Stimulated activated CD8-positive, alpha-beta memory T cell treated with anti-CD3 and anti-CD28 coated beads, Interleukin-12 subunit alpha, Interleukin-12 subunit beta, amount 100 ng/mL, for 24 hours (primary cell): ENCODE measurements around the gene MMEL1.

ENCODE experiments used
- DNase-seq: peaks from one replicate; pipeline ENCODE4 v3.0.0-alpha.2; 2020; ENCODE audit errors: extremely low read depth

MMEL1 gene

DNA sequence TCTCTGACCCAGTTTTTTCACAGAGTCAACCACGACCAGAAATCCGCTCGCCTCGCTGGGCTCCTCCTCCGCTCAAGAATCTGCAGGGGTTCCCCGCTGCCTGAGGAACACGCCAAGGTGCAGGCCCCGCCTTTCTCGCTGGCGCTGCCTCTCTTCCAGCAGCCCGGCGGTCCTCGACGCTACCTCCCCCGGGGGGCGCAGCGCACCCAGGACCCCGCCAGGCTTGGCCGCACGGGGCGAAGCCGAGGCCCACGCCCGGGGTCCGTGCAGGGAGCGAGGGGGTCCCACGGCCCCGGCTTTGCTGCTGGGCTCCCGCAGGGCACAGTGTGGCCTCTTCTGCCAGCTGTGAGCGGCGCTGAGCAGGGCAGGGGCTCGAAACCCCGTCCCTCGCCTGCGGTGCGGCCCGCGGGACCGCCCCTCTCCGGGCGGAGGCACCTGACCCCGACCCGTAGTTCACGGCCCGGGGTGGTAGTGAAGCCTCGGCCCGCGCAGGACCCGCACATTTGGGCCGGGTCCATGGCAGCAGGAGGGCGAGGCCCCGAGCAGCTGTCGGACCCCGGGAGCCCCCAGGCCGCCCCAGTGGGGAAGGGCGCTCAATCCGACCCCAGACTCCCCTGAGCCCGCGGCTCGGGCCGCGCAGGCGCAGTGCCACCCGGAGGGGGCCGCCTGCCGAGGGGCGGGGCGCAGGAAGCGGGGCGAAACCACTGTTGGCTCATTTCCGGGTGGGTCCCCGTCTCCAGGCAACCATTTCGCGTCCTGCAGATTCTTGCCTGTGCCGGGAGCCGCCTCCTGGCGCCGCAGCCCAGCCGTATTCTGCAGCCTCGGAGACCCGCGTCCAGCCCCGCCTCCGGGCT is 10.0 kb upstream of the MMEL1 start:
- DNase-seq = peak; percentile 89

DNA sequence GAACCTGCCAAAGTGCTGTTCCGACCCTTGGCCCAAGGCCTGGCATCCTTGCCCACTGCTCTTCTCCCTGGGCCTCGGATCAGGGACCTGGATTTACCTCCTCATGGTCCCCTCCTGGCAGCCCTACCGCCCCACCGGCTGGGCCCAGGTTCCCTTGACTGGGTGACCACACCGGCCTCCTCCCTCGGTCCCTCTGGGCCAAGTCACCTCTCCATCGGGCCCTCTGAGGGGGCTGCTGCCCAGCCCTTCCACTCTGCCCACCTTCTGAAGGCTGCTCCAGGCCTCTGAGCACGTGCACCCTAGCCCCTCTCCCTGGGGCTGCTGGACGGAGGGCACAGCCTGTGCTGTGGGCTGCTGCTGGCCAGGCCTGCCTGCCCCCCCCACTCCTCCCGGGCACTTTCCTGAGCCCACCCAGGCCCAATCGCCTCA is 9.3 kb upstream of the MMEL1 start:
- DNase-seq = no peak

DNA sequence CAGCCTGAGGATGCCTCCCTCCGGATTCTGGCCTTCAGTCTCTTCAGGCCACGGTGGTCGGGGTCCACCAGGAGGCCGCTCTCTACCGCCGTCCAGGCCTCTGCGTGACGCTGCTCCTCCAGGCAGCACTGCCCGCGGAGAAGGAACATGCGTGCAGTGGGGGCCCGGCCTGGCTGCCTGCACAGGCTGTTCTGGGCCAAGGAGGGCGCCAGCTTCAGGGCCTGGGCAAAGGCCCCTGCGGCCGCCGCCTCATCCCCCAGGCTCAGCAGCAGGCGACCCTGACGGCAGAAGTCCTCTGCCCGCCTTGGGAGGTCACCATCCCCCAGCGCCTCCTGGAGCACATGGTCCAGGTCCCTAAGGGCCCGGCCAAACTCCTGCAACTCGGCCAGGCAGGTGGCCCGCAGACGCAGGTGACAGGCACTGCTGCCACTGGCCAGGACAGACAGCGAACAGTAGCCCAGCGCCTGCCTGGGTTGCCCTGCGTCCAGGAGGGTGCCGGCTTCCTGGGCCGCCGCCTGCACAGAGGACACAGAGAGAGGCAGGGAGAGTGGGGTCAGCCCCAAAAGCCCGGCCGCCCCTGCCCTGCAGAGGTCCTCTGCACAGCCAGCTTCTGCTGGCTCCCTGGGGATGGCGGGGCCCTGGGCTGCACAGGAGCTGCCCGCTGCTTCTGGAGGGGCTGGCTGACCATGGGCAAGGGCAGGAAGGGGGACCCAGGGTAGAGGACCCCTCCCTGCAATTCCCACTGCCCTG is 8.7 kb upstream of the MMEL1 start:
- no peak for DNase-seq

DNA sequence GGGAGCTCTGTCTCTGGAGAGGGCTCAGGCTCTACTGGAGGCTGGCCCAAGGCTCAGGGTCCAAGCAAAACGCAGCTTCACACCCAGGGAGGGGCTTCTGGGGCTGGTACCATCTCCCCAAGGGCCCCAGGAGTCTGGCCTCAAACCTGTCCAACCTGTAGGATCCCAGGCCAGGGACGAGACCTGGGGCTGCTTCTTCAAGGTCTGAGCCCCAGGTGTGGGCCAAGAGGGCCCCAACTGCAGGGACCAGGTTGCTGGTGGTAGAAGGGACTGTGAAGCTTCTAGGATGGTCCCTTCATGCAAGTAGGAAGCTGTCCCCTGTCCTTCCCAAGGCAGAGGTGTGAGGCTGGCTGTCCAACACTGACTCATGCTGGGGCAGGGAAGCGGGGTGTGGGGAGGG is 7.8 kb upstream of the MMEL1 start:
- no peak for DNase-seq

DNA sequence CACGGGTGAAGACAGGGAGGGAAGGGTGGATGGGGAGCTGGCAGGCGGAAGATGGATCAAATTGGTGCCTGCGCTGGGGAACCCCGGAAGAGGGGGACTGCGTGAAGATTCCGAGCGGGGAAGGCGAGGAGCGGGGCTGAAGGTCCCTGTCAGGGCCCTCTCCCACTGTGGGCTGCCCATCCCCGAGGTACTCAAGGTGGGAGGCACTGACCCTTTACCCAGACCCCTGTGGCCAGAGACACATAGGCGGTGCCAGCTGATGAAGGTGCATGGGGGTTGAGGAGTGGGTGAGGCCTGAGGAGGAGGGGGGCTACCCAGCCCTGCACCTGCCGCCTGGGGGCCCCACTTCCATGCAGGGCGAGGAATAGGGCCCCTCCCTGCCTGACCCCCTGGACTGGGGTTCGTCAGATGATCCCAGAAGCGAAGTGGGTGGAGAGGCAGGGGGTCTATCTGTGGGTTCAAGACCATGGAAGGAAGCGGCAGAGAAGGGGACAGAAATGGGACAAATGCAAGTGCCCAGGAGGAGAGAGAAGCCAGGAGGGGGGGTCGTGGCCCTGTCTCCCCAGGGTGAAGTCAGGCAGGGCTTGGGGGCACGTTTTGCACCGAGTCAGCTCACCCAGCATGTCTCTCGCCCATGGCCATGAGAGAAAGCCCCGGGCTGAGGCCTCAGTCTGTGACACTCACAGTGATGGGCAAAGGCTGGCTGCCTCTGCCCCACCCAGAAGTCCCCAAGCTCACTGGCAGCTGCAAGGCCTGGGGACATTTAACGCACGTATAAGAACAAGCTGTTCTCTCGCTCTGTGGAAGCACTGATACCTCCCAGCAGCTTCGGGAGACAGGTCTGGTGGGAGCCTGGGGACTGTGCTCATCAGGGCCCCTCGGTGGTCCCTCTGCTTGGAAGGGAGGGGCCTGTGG is 7.0 kb upstream of the MMEL1 start:
- no peak for DNase-seq

DNA sequence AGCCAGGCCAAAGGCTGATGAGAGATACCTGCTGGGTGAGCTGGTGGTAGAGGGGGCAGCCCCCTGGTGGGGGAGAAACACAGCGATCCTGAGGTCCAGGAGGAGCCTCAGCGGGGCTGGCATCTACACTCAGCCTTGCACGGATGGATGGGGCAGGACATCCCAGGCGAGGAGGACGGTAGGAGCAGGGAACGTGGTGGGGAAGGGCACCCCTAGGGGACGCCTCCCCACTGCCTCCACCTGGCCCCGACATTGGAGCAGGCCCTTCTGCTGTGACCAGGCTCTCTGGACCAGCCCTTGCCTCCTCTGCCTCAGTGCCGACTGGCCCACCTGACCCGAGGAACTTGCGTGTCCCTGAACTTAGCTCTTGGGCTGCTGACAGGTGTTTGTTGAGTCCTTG is 6.4 kb upstream of the MMEL1 start:
- no peak for DNase-seq

DNA sequence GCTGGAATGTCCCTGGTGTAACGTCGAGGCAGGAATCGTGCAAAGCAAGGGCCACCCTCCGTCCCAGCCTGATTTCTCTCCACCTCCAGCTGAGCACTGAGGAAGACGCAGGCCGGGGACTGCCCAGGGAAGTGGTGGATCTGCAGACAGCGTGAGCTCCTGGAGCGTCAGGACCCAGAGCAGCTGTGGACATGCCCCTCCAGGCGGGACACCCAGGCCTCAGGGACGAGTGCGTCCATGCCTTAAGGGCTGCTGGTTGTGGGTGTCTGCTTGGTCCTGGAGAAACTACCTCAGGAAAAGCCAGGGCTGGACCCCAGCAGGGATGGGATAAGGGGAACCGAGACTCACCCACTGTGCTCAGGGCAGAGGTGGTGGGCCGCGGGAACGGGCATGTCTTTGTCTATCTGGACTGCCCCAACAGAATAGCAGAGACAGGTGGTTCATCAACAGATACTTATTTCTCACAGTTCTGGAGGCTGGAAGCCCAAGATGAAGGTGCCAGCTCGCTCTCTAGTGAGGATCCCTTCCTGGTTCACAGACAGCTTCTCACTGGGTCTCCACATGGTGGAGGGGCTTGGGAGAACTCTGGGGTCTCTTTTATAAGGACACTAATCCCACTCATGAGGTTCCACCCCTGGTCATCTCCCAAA is 5.8 kb upstream of the MMEL1 start:
- no peak for DNase-seq

DNA sequence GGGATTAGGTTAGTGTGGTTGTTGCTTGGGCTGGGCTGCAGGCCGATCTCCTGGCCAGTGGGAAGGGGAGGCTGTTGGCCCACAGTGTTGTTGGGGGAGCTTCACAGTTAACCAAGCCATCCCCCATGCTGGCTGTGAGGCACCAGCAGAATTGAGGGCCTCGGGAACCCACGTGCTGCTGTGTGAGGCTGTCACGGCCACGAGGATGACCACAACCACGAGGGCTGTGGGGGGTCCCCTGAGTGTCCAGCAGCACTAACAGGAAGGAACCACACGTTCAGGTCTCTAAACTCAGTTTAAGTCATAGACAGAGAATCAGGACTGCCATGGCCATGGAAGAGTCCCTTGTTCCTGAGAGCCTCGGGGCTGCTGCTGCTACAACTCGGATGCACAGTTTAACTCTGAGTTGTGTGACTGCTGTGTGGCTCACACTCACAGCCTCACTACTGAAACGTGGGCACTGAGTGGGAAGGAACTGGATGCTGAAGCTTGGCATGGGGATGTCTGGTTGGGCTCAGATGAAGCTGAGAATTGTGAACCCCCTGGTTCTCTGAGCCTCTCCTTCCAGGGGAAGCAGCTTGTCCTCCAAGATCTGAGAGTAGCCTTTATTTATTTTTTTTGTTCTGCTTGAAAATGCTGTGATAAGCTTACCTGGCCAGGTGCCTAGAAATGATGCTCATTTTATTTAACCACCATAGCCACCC is 4.8 kb upstream of the MMEL1 start:
- DNase-seq = no peak

DNA sequence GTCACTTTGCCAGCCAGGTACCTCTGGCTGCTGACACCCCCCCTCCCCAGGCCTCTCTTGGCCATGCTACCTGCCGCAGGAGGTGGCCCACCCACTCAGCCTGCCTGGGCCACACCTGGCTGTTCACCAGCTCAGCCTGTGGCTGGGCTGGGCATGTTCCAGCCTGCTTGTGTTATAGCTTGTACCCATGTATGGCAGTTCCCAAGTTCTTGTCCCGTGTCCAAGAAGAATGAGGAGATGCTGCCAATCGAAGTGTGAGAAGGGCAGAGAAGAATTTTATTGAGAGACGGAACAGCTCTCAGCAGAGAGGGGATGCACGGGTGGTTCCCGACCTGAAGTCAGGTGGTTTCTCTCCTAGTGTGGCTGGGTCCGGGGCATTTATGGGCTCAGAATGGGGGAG is 3.9 kb upstream of the MMEL1 start:
- no peak for DNase-seq

DNA sequence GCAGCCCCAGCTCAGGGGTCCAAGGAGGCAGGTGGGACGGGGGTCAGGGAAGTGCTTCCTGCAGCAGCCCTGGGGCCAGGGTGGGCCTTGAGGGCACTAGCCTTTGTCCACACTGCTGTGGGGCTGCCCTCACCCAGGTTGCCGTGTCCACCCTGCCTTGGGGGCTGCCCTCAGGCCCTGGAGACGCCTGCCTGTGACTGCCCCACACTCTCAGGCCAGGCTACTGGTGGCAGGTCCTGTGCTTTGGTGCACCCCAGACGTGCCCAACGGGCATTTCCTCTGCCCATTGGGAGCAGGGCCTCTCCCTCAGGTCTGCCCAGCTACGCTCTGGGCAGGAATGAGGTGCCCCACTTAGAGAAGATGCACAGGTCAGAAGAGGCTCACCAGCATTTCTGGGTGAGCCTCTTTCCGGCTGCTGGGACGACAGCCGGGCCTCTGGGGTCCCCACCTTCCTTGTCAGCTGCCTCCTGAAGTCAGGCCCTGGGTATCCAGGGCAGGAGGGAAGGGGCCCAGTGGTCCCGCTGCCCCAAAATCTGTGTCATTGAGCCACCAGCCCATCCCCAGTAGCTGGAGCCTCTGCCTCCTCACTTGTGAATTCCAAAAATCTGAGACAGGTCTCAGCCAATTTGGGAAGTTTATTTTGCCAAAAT is 2.7 kb upstream of the MMEL1 start:
- no peak for DNase-seq

DNA sequence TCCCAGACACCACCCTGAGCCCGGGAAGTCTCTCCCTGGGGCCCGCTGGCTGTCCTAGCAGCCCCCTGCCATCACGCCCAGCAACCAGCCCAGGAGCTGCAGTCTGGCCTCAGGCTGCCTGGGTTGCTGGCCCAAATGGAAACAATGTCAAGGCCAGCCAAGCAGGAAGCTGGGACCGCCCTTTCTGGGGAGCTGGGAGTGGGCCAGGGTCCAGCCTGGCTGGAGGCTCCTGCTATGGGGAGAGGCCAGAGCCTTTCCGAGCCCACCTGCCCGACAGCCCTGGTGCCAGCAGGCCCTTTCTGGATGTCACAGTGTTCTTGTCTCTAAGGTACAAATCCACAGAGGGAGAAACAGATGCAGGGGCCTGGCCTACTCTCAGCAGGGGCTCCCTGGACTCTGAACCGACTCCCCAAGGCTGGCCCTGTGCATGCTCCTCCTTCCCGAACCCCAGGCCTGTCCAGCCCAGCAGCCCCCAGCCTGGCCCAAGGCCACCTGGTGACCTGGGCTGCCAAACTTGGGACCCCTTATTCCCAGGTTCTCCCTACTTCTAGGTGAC is 1.2 kb upstream of the MMEL1 start:
- no peak for DNase-seq

DNA sequence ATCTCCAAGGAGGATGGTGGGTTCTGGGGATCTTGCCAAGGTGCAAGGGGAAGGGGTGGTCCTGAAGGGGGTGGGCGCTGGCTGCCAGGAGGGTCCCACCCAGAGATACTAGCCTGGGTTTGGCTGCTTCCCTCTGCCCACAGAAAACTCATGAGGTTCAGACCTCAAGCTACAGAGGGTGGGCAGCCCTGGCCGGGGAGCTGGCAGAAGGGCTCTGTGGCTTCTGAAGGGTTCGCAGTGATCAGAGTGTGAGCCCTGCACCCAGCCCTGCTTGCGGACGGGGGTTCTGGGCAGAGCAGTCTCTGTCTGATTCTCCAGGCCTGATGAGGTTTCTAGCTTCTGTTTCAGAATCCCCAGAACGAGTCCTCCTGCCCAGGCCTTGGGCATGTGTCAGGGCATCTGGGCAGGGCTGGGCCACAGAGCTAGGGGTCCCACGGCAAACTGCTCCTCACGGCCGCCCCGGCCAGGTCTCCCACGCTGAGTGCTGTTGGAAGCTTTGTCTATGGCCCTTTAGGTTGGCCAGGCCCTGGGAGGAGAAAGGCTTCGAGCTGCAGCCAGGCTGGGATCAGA is 635 bp upstream of the MMEL1 start:
- DNase-seq = no peak

DNA sequence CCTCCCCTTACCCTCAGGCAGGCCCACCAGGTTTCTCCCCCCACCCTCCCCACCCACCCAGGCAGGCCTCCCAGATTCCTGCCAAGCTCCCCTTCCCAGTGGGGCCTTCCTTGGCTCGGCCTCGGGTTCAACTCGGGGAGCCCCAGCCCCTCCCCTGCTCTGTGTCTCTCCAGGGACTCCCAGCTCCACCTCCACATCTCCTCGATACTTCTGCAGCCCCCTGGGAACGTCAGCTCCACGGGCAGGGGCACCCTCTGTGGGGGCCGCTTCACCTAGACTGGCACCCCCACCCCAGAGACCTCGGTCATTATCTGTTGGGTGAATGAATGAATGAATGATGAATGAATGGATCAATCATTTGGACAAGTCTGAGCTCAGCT is 775 bp downstream of the MMEL1 start:
- DNase-seq = no peak

DNA sequence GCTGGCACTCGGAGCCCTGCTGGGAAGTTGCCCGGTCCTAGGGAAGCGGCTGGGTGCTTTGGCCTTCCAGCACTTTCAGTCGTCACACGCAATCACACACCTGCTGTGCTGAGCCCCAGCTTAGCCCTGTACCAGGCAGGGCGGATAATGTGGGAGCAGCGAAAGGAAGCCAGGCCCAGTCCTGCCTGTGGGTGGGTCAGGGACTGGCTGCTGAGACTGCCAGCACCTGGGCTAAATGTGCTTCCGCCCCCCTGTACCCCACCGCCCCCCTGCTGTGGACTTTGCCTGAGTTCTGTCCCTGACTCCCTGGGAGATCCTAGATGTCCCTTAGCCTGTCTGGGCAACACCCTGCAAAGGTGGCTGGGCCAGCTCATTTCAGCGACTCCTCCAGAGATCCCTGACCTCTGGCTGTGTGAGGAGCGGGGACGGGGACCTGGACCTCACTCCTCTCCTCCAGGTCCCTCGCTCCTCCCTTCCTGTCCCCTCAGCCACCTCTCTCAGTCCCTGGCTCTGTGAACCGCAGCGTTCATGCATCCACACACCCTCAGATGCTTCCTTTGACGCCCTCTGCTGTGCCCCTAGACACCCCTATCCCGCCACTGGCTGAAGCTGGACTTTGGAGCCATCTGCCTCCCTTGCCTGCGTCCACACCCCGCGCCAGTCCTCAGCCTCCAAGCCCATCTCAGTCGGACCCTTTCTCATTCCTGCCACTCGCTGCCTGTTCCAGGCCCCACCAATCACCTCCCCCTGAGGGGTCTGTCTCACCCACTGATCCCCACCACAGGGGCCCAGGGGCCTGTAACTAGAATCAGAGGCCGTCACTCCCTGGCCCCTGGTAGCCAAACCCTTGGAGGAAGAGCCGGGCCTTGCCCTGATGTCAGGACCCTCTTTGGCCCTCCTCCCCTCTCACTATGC is 1.4 kb downstream of the MMEL1 start:
- DNase-seq = no peak

DNA sequence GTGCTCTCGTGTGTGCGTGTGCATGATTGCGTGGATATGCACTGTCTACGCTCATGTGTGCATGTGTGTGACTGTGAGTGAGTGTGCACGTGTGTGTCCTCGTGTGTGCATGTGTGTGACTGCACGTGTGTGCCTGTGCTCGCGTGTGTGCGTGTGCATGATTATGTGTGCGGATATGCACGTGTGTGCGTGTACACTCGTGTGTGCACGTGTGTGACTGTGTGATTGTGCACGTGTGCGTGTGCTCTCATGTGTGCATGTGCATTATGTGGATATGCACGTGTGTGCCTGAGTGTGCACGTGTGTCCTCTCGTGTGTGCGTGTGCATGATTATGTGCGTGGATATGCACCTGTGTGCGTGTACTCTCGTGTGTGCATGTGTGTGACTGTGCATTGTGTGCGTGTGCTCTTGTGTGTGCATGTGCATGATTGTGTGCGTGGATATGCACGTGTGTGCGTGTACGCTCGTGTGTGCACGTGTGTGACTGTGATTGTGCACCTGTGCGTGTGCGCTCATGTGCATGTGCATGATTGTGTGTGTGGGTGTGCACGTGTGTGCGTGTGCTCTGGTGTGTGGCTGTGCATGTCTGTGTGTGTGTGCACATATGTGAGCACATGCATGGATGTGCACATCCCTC is 2.2 kb downstream of the MMEL1 start:
- DNase-seq = no peak

DNA sequence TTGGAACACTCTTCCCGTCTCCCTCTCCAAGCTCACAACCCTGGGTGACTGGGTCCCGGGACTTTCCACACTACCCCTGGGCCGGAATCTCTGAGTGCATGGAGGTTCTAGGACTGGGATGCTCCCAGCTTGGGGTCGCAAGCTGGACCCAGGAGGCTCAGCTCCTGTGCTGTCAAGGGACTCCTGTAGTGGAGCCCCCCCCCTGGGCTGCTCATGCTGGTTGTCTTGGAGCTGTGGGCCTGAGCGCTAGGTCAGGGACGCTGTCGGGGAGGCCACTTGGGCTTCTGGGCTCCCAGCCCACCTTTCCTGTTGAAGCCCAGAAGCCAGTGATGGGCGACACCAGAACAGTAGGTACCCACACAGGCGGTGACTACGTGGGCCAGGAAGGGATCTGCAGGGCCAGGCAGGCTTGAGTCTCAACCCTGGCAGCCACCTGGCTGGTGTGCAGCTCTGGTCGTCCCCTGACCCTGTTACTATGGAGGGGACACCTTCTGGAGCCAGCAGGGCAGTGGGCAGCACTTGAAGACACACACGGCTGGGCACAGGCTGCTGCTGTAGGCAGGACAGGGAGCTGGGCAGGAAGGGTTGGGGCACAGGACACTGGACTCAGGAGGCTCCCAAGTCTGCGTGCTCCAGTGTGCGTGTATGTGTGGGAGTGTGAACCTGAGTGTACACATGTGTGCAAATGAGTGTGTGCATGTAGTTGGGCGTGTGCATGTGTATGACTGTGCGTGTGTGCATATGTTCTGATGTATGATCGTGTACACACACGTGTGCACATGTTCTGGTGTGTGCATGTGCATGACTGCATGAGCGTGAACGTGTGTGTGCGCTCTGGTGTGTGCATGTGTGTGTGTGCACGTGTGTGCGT is 3.0 kb downstream of the MMEL1 start:
- DNase-seq = no peak

DNA sequence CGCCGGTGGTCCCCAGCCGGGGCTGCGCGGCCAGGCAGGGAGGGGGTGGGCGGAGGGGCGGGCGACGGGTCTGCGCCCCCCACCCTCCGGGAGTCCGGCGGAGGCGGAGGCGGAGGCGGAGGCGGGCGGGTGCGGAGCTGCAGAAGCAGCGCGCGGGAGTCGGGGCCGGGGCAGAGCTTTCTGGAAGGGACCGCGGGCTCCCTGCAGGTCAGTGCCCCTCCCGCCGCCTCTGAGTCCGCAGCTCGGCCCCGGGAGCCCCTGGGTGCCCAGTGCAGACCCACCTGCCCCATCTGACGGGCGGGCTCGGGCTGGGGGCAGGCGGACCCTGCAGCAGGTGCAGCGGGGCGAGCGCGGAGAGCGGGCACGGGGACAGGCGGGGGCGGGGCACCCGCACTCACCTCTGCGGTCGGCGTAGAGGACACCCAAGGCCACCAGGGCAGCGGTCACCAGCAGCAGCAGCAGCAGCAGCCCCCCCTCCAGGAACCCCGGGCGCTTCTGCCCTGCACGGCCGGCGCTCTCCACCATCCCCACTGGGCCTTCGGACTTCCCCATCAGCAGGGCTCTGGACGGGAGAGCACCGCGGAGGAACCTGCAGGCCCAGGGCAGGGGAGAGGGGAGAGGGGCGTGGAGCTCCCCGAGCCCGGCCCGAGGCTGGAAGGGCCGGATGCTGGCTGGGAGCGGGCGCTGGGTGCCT is 3.7 kb downstream of the MMEL1 start:
- DNase-seq = no peak
